Stomach smooth muscle (tissue), 2 donors: ENCODE results near the gene CFAP410.
A peak's percentile ranks its signal among the peaks of the same experiment; 100 is the strongest.
"Not testable (repeated sequence)": the region's sequence is repeated elsewhere in the genome, so short reads cannot be mapped to it uniquely, and the experiment has no call there.

Experiments used
- H3K27ac ChIP-seq: one replicate; pipeline ENCODE4 v1.7.0; 2013; ENCODE audit warnings: mild to moderate bottlenecking, low read length, inconsistent platforms
- H3K27me3 ChIP-seq, 2 donors: one replicate each; pipeline ENCODE4 v1.7.0; 2013; ENCODE audit warnings: low read length in 2 of 2; ENCODE audit not compliant: insufficient read depth in 2 of 2, control insufficient read depth in 1 of 2
- H3K36me3 ChIP-seq, 2 donors: one replicate each; pipeline ENCODE4 v1.7.0; 2013; ENCODE audit warnings: low read length in 2 of 2; ENCODE audit not compliant: control insufficient read depth in 2 of 2, insufficient read depth in 2 of 2
- H3K4me1 ChIP-seq: one replicate; pipeline ENCODE4 v1.7.0; 2013; ENCODE audit warnings: low read length; ENCODE audit not compliant: control insufficient read depth, insufficient read depth
- H3K4me3 ChIP-seq, 2 donors: one replicate each; pipeline ENCODE4 v1.7.0; 2013; ENCODE audit warnings: low read length in 2 of 2
- H3K9ac ChIP-seq, 2 donors: one replicate each; pipeline ENCODE4 v1.7.0; 2013; ENCODE audit warnings: low read length in 2 of 2, mild to moderate bottlenecking in 1 of 2
- H3K9me3 ChIP-seq, 2 donors: one replicate each; pipeline ENCODE4 v1.7.0; 2013; ENCODE audit warnings: low read length in 2 of 2; ENCODE audit not compliant: control insufficient read depth in 2 of 2
- donor health status: healthy.
- donor health status: Pancreatic carcinoma.

The CFAP410 gene

DNA sequence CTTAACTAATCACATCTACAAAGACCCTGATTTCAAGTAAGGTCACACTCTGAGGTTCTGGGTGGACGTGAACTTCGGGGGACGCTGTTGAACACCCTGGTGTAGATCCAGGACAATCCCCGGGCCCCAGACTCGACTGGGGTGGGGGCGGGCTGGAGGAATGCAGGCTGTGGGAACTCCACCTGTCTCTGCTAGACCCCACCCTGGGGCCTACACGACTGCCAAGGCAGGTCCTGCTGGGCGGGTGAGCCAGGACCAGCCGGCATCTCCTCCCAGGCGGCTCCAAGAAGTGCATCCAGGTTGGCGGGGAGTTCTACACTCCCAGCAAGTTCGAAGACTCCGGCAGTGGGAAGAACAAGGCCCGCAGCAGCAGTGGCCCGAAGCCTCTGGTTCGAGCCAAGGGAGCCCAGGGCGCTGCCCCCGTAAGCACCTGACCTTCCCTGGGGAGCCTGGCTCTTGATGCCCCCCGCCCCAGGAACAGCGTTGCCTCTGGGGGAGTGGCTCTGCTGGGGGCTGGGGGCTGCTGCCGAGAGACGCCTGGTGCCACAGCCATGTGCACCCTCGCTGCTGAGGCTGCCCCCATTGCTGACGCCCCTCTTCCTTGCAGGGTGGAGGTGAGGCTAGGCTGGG is 49.7 kb downstream of the CFAP410 start:
- H3K9me3 ChIP-seq: no peaks in the 10 kb centered on the region
- peaks cover 3% of the 10 kb centered on the region for H3K4me1 ChIP-seq
- H3K4me3 ChIP-seq: no peak overlapping the region
- H3K9ac ChIP-seq: no peak overlapping the region
- H3K27me3 ChIP-seq: peaks cover 9 to 25% of the 10 kb centered on the region in 2 donors
- H3K27ac ChIP-seq: no peak overlapping the region
- H3K36me3 ChIP-seq: no peaks in the 10 kb centered on the region

DNA sequence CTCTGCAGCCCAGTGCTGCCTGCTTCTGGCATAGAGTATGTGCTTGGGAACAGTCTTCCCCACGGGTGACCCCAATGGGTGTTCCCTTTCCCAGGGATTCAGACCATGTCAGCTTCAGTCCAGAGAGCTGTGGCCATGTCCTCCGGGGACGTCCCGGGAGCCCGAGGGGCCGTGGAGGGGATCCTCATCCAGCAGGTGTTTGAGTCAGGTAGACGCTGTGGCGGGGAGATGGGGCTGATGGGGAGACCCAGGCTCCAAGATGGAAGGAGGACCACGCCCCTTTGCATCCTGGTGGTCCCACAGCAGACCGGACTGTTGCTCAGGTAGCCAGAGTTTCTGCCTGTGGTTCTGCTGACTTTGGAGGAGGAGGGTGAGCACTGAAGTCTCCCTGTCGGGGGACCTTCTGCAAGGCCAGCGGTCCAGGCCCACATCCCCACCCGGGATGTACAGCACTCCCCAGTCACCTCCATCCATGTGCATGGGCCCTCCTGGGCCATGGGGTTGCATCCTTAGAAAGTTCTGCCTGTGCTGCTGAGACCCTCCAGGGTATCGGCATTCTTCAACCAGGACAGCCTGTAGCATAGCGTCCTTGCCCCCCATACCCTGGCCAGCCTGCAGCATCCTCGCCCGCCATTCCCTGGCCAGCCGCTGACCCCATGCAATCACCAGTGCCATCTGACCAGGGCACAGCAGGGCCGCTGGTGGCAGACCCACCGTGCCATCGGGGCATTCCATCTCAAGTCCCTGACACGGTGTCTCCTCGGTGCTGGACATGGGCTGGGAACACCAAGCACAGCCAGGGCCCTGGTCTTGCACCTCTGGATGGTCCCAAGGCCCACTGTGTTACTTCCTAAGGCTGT is 50.7 kb downstream of the CFAP410 start:
- H3K4me3 ChIP-seq: no peak overlapping the region
- H3K27me3 ChIP-seq: peaks cover 9 to 25% of the 10 kb centered on the region in 2 donors
- no peak overlapping the region for H3K27ac ChIP-seq
- H3K9me3 ChIP-seq: no peaks in the 10 kb centered on the region
- no peaks in the 10 kb centered on the region for H3K36me3 ChIP-seq
- H3K9ac ChIP-seq: no peak overlapping the region
- H3K4me1 ChIP-seq: no peaks in the 10 kb centered on the region

DNA sequence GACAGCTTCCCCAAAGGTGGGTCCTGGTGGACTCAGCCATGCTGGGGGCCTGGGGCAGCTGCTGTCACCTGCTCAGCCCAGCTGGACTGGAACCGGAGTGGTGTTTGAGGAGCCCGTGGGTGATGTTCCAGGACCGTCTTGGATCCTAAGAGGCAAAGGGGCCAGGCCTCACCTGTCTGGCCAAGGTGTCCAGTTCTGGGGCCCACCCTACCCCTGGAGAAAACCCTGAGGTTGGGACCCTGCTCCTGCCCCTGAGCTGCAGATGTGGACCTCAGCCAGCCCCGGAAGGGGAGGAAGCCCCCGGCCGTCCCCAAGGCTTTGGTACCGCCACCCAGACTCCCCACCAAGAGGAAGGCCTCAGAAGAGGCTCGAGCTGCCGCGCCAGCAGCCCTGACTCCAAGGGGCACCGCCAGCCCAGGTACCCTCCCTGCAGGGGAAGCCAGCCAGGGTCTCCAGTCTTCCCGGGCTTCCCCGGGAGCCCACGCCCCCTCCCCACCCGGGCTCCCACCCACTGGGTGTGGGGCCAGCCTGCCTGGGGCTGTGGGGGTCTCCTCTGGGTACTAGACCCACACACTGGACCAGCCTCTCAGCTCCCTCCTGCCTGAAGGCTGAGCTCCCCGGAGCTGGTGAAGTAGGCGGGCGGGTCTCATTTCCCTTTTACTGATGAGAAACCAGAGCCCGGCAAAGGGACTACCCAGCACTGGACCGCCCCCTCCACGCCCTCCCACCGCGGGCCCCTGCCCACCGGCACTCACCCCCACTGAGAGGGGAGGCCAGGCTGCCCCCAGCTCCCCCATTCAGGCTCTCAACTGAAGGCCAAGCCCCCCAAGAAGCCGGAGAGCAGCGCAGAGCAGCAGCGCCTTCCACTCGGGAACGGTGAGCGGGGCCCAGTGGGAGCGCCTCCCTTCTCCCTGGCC is 52.2 kb downstream of the CFAP410 start:
- H3K4me1 ChIP-seq: no peaks in the 10 kb centered on the region
- peaks cover 9 to 25% of the 10 kb centered on the region in 2 donors for H3K27me3 ChIP-seq
- H3K36me3 ChIP-seq: no peaks in the 10 kb centered on the region
- no peak overlapping the region for H3K9ac ChIP-seq
- no peak overlapping the region for H3K27ac ChIP-seq
- no peaks in the 10 kb centered on the region for H3K9me3 ChIP-seq
- H3K4me3 ChIP-seq: no peak overlapping the region

GRCh38 chr21:44286086-44286715 is 53.0 kb downstream of the CFAP410 start:
- no peaks in the 10 kb centered on the region for H3K36me3 ChIP-seq

DNA sequence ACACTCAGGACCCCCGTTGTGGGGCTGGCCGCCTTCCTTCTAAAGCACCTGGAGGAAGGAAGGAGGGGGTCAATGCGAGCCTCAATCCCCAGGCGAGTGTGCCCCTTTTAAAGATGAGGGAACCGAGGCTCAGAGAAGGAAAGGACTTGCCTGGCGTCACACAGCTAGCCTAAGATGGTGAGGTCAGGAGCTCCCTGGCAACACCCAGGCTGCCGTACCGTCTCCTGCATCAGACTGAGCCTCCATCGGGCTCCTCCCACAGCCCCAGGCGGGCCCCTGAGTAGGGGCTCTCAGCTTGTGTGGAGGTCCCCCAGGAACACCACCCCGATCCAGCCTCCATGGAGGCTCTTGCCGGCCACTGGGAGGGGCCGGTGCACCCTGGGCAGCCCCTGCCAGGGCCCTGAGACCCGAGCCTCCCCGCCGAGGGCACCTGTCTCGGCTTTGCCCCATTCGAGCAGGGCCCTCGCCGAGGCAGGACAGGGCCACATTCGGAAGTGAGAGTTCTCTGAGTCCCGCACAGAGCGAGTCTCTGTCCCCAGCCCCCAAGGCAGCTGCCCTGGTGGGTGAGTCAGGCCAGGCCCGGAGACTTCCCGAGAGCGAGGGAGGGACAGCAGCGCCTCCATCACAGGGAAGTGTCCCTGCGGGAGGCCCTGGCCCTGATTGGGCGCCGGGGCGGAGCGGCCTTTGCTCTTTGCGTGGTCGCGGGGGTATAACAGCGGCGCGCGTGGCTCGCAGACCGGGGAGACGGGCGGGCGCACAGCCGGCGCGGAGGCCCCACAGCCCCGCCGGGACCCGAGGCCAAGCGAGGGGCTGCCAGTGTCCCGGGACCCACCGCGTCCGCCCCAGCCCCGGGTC is 53.8 kb downstream of the CFAP410 start, which contains the start of gene AIRE:
AIRE (plus strand) TSS at position 739 of the 855 bp plus-strand sequence. CDS start 131 bp downstream, outside the sequence.
- Histone ChIP-seq H3K9ac (no peak within 1 kb of the TSS), H3K36me3 (no peaks in the 10 kb centered on the region), H3K27me3 (peaks cover 8 to 25% of the 10 kb centered on the region in 2 donors), H3K9me3 (no peaks in the 10 kb centered on the region), H3K27ac (no peak within 1 kb of the TSS), H3K4me3 (peak within 1 kb of the TSS in 1 of 2 donors; percentile 40), H3K4me1 (no peaks in the 10 kb centered on the region)

More at GRCh38 chr21:44286086-44286715, 53.0 kb downstream of the CFAP410 start:
- Histone ChIP-seq H3K4me3 (no peak overlapping the region), H3K9ac (no peak overlapping the region), H3K9me3 (no peaks in the 10 kb centered on the region), H3K4me1 (no peaks in the 10 kb centered on the region), H3K27me3 (peaks cover 9 to 25% of the 10 kb centered on the region in 2 donors), H3K27ac (no peak overlapping the region)

DNA sequence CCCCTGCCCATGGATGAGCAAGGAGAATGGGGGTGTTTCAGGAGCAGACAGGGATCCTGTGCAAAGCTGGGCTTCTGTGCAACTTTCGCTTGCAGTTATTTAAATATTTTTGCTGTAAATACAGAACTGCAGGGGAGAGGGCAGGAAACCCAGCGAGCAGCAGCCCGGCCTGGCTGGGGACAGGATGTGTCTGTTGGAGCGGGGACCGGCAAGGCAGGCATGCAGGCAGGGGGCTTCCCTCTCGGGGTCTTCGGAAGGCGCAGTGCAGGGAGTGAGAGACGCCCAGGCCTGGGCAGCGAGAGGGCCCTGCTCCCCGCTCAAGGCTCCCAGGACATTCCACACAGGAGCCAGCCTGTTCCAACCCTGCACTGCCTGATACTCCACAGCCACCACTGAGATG is 55.2 kb downstream of the CFAP410 start:
- peaks cover 7 to 25% of the 10 kb centered on the region in 2 donors for H3K27me3 ChIP-seq

DNA sequence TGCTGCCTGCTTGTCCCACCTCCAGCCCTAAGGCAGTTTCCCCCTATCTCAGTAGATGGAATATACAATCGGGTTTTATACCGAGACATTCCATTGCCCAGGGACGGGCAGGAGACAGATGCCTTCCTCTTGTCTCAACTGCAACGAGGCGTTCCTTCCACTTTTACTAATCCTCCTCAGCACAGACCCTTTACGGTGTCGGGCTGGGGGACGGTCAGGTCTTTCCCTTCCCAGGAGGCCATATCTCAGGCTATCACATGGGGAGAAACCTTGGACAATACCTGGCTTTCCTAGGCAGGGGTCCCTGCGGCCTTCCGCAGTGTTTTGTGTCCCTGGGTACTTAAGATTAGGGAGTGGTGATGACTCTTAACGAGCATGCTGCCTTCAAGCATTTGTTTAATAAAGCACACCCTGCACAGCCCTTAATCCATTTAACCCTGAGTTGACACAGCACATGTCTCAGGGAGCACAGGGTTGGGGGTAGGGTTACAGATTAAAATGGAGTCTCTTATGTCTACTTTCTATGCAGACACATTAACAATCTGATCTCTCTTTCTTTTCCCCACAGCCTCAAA is 55.9 kb downstream of the CFAP410 start:
- H3K36me3 ChIP-seq, H3K9me3 ChIP-seq: not testable (repeated sequence)
- peaks cover 7 to 25% of the 10 kb centered on the region in 2 donors for H3K27me3 ChIP-seq

More for the DNA sequence above, 55.2 kb downstream of the CFAP410 start:
- H3K9ac ChIP-seq: no peak overlapping the region
- no peaks in the 10 kb centered on the region for H3K9me3 ChIP-seq
- no peak overlapping the region for H3K4me3 ChIP-seq
- no peaks in the 10 kb centered on the region for H3K36me3 ChIP-seq
- H3K27ac ChIP-seq: no peak overlapping the region
- H3K4me1 ChIP-seq: no peaks in the 10 kb centered on the region

GRCh38 chr21:44282370-44282769 is 56.8 kb downstream of the CFAP410 start:
- Histone ChIP-seq H3K36me3 (no peaks in the 10 kb centered on the region), H3K4me3 (no peak overlapping the region), H3K9ac (no peak overlapping the region), H3K27ac (no peak overlapping the region), H3K27me3 (peaks cover 4 to 20% of the 10 kb centered on the region in 2 donors), H3K4me1 (no peaks in the 10 kb centered on the region), H3K9me3 (no peaks in the 10 kb centered on the region)

More for the DNA sequence above, 55.9 kb downstream of the CFAP410 start:
- not testable (repeated sequence) for H3K4me1 ChIP-seq, H3K27ac ChIP-seq, H3K4me3 ChIP-seq, H3K9ac ChIP-seq

- Histone ChIP-seq H3K27me3 (peaks cover 4 to 16% of the 10 kb centered on the region in 2 donors), H3K36me3 (no peaks in the 10 kb centered on the region), H3K4me3 (no peak overlapping the region), H3K27ac (no peak overlapping the region), H3K9ac (no peak overlapping the region), H3K9me3 (no peaks in the 10 kb centered on the region), H3K4me1 (no peaks in the 10 kb centered on the region)
Measured at GRCh38 chr21:44281801-44282200, 57.4 kb downstream of the CFAP410 start.
